ENCODE results near the gene BLOC1S6.

BLOC1S6 gene

GRCh38 chr15:45589256-45589655, 2.1 kb downstream of the BLOC1S6 start:
- peaks cover 17% of the 10 kb centered on the region for H3K4me1 ChIP-seq (ENCODE audit: control insufficient read depth, insufficient read depth, low read length)
- peak overlapping the region; percentile 88 for H3K4me2 ChIP-seq (ENCODE audit: low read length)
- peak overlapping the region; percentile 87 for H3K4me3 ChIP-seq (ENCODE audit: low read length)
- no peaks in the 10 kb centered on the region for H3K36me3 ChIP-seq (ENCODE audit: insufficient read depth, low read length)
- peak overlapping the region; percentile 95 for H3K9ac ChIP-seq (ENCODE audit: low read depth, low read length)
- no peaks in the 10 kb centered on the region for H3K9me3 ChIP-seq (replicated peaks; ENCODE audit: low read length)
- no peaks in the 10 kb centered on the region for H3K27me3 ChIP-seq (ENCODE audit: control insufficient read depth, insufficient read depth, low read length)

GRCh38 chr15:45594319-45594718, 7.1 kb downstream of the BLOC1S6 start:
- Histone ChIP-seq H3K4me3 (ENCODE audit: low read length) (no peak overlapping the region), H3K4me1 (ENCODE audit: control insufficient read depth, insufficient read depth, low read length) (peaks cover 7% of the 10 kb centered on the region), H3K27me3 (ENCODE audit: control insufficient read depth, insufficient read depth, low read length) (no peaks in the 10 kb centered on the region), H3K9ac (ENCODE audit: low read depth, low read length) (no peak overlapping the region), H3K36me3 (ENCODE audit: insufficient read depth, low read length) (peaks cover 6% of the 10 kb centered on the region), H3K9me3 (replicated peaks; ENCODE audit: low read length) (no peaks in the 10 kb centered on the region), H3K4me2 (ENCODE audit: low read length) (no peak overlapping the region)

GRCh38 chr15:45594835-45595530, 7.8 kb downstream of the BLOC1S6 start:
- Histone ChIP-seq H3K9me3 (replicated peaks; ENCODE audit: low read length) (no peaks in the 10 kb centered on the region), H3K4me3 (ENCODE audit: low read length) (no peak overlapping the region), H3K36me3 (ENCODE audit: insufficient read depth, low read length) (peaks cover 6% of the 10 kb centered on the region), H3K27me3 (ENCODE audit: control insufficient read depth, insufficient read depth, low read length) (no peaks in the 10 kb centered on the region), H3K4me1 (ENCODE audit: control insufficient read depth, insufficient read depth, low read length) (peaks cover under 1% of the 10 kb centered on the region), H3K4me2 (ENCODE audit: low read length) (no peak overlapping the region), H3K9ac (ENCODE audit: low read depth, low read length) (no peak overlapping the region)

GRCh38 chr15:45603881-45604280, 16.7 kb downstream of the BLOC1S6 start:
- H3K4me3 ChIP-seq (ENCODE audit: low read length), result no peak overlapping the region
- no peaks in the 10 kb centered on the region for H3K4me1 ChIP-seq (ENCODE audit: control insufficient read depth, insufficient read depth, low read length)
- peaks cover 8% of the 10 kb centered on the region for H3K36me3 ChIP-seq (ENCODE audit: insufficient read depth, low read length)
- H3K27me3 ChIP-seq (ENCODE audit: control insufficient read depth, insufficient read depth, low read length), result no peaks in the 10 kb centered on the region
- no peak overlapping the region for H3K4me2 ChIP-seq (ENCODE audit: low read length)
- no peaks in the 10 kb centered on the region for H3K9me3 ChIP-seq (replicated peaks; ENCODE audit: low read length)
- no peak overlapping the region for H3K9ac ChIP-seq (ENCODE audit: low read depth, low read length)

- no peak overlapping the region for H3K4me2 ChIP-seq (ENCODE audit: low read length)
- H3K9me3 ChIP-seq (replicated peaks; ENCODE audit: low read length), result no peaks in the 10 kb centered on the region
- H3K36me3 ChIP-seq (ENCODE audit: insufficient read depth, low read length), result peaks cover 8% of the 10 kb centered on the region
- H3K4me3 ChIP-seq (ENCODE audit: low read length), result no peak overlapping the region
- H3K9ac ChIP-seq (ENCODE audit: low read depth, low read length), result no peak overlapping the region
- H3K27me3 ChIP-seq (ENCODE audit: control insufficient read depth, insufficient read depth, low read length), result no peaks in the 10 kb centered on the region
- H3K4me1 ChIP-seq (ENCODE audit: control insufficient read depth, insufficient read depth, low read length), result no peaks in the 10 kb centered on the region
Observed at GRCh38 chr15:45604326-45604725, 17.1 kb downstream of the BLOC1S6 start.

GRCh38 chr15:45606413-45606812, 19.2 kb downstream of the BLOC1S6 start:
- Histone ChIP-seq H3K27me3 (ENCODE audit: control insufficient read depth, insufficient read depth, low read length) (no peaks in the 10 kb centered on the region), H3K9ac (ENCODE audit: low read depth, low read length) (no peak overlapping the region), H3K4me2 (ENCODE audit: low read length) (no peak overlapping the region), H3K9me3 (replicated peaks; ENCODE audit: low read length) (no peaks in the 10 kb centered on the region), H3K36me3 (ENCODE audit: insufficient read depth, low read length) (peaks cover 8% of the 10 kb centered on the region), H3K4me1 (ENCODE audit: control insufficient read depth, insufficient read depth, low read length) (no peaks in the 10 kb centered on the region), H3K4me3 (ENCODE audit: low read length) (no peak overlapping the region)

GRCh38 chr15:45606841-45607240, 19.7 kb downstream of the BLOC1S6 start:
- Histone ChIP-seq H3K9ac (ENCODE audit: low read depth, low read length) (no peak overlapping the region), H3K9me3 (replicated peaks; ENCODE audit: low read length) (no peaks in the 10 kb centered on the region), H3K4me1 (ENCODE audit: control insufficient read depth, insufficient read depth, low read length) (no peaks in the 10 kb centered on the region), H3K27me3 (ENCODE audit: control insufficient read depth, insufficient read depth, low read length) (no peaks in the 10 kb centered on the region), H3K4me2 (ENCODE audit: low read length) (no peak overlapping the region), H3K36me3 (ENCODE audit: insufficient read depth, low read length) (peaks cover 8% of the 10 kb centered on the region), H3K4me3 (ENCODE audit: low read length) (no peak overlapping the region)

GRCh38 chr15:45611305-45611704, 24.1 kb downstream of the BLOC1S6 start:
- no peak overlapping the region for H3K4me2 ChIP-seq (ENCODE audit: low read length)
- peaks cover 5% of the 10 kb centered on the region for H3K36me3 ChIP-seq (ENCODE audit: insufficient read depth, low read length)
- no peak overlapping the region for H3K9ac ChIP-seq (ENCODE audit: low read depth, low read length)
- peaks cover 10% of the 10 kb centered on the region for H3K4me1 ChIP-seq (ENCODE audit: control insufficient read depth, insufficient read depth, low read length)
- no peaks in the 10 kb centered on the region for H3K27me3 ChIP-seq (ENCODE audit: control insufficient read depth, insufficient read depth, low read length)
- H3K9me3 ChIP-seq (replicated peaks; ENCODE audit: low read length), result no peaks in the 10 kb centered on the region
- H3K4me3 ChIP-seq (ENCODE audit: low read length), result no peak overlapping the region

GRCh38 chr15:45612790-45613415, 25.7 kb downstream of the BLOC1S6 start:
- no peak overlapping the region for H3K9ac ChIP-seq (ENCODE audit: low read depth, low read length)
- H3K27me3 ChIP-seq (ENCODE audit: control insufficient read depth, insufficient read depth, low read length), result no peaks in the 10 kb centered on the region
- H3K4me3 ChIP-seq (ENCODE audit: low read length), result no peak overlapping the region
- no peaks in the 10 kb centered on the region for H3K9me3 ChIP-seq (replicated peaks; ENCODE audit: low read length)
- peak overlapping the region; percentile 52 for H3K4me2 ChIP-seq (ENCODE audit: low read length)
- no peaks in the 10 kb centered on the region for H3K36me3 ChIP-seq (ENCODE audit: insufficient read depth, low read length)
- peaks cover 19% of the 10 kb centered on the region for H3K4me1 ChIP-seq (ENCODE audit: control insufficient read depth, insufficient read depth, low read length)

- peaks cover 19% of the 10 kb centered on the region for H3K4me1 ChIP-seq (ENCODE audit: control insufficient read depth, insufficient read depth, low read length)
- no peak overlapping the region for H3K4me2 ChIP-seq (ENCODE audit: low read length)
- no peak overlapping the region for H3K9ac ChIP-seq (ENCODE audit: low read depth, low read length)
- no peaks in the 10 kb centered on the region for H3K27me3 ChIP-seq (ENCODE audit: control insufficient read depth, insufficient read depth, low read length)
- H3K36me3 ChIP-seq (ENCODE audit: insufficient read depth, low read length), result no peaks in the 10 kb centered on the region
- H3K9me3 ChIP-seq (replicated peaks; ENCODE audit: low read length), result no peaks in the 10 kb centered on the region
- H3K4me3 ChIP-seq (ENCODE audit: low read length), result no peak overlapping the region
Observed at GRCh38 chr15:45616901-45617323, 29.7 kb downstream of the BLOC1S6 start.

- no peak overlapping the region for H3K4me3 ChIP-seq (ENCODE audit: low read length)
- H3K9ac ChIP-seq (ENCODE audit: low read depth, low read length), result no peak overlapping the region
- H3K27me3 ChIP-seq (ENCODE audit: control insufficient read depth, insufficient read depth, low read length), result no peaks in the 10 kb centered on the region
- no peaks in the 10 kb centered on the region for H3K9me3 ChIP-seq (replicated peaks; ENCODE audit: low read length)
- H3K4me1 ChIP-seq (ENCODE audit: control insufficient read depth, insufficient read depth, low read length), result peaks cover 10% of the 10 kb centered on the region
- no peak overlapping the region for H3K4me2 ChIP-seq (ENCODE audit: low read length)
- no peaks in the 10 kb centered on the region for H3K36me3 ChIP-seq (ENCODE audit: insufficient read depth, low read length)
Observed at GRCh38 chr15:45618813-45619212, 31.6 kb downstream of the BLOC1S6 start.

GRCh38 chr15:45628136-45628535, 41.0 kb downstream of the BLOC1S6 start:
- H3K27me3 ChIP-seq (ENCODE audit: control insufficient read depth, insufficient read depth, low read length), result no peaks in the 10 kb centered on the region
- no peaks in the 10 kb centered on the region for H3K9me3 ChIP-seq (replicated peaks; ENCODE audit: low read length)
- no peak overlapping the region for H3K4me2 ChIP-seq (ENCODE audit: low read length)
- H3K4me1 ChIP-seq (ENCODE audit: control insufficient read depth, insufficient read depth, low read length), result peaks cover 12% of the 10 kb centered on the region
- no peak overlapping the region for H3K9ac ChIP-seq (ENCODE audit: low read depth, low read length)
- no peaks in the 10 kb centered on the region for H3K36me3 ChIP-seq (ENCODE audit: insufficient read depth, low read length)
- no peak overlapping the region for H3K4me3 ChIP-seq (ENCODE audit: low read length)

Measured in skeletal muscle satellite cell (primary cell).